ENCODE data around the gene DOCK4.

DOCK4 gene

DNA sequence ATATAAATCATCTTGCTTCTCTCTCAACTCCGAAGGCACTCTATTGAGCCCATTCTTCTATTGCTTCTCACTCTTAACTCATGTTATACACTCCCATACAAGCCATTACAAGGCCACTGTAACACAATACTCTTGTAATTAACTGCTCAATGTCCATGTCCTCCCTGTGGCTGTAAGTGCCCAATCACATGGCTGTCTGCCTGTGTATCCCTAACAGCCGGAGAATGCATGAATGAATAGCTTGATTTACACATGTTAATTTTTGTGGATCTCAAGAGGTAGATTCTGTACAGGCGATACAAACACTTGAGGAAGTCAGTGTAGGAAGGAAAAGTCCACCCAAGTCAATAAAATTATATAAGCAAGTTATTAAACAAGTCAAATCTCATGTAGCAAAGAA is 215.6 kb downstream of the DOCK4 start:
- no peak for DNase-seq

DNA sequence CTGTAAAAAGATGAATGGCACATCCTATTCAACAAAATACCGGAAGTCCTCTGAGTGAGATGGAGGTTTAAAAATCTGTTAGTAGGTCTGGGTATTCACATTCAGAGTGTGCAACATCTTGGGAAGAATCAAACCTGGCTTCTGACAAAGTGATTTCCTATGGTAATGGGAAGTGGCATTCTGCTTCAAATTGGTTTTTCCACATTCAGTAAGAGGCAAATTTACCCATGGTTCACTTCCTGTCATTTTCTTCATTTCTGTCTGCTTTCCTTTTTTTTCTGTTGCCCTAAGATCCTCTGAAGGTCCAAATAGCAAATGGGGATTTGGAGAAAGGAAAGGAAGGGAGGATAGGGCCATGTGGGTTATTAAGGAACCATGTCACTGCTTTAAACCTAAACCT is 218.3 kb downstream of the DOCK4 start:
- no peak for DNase-seq

DNA sequence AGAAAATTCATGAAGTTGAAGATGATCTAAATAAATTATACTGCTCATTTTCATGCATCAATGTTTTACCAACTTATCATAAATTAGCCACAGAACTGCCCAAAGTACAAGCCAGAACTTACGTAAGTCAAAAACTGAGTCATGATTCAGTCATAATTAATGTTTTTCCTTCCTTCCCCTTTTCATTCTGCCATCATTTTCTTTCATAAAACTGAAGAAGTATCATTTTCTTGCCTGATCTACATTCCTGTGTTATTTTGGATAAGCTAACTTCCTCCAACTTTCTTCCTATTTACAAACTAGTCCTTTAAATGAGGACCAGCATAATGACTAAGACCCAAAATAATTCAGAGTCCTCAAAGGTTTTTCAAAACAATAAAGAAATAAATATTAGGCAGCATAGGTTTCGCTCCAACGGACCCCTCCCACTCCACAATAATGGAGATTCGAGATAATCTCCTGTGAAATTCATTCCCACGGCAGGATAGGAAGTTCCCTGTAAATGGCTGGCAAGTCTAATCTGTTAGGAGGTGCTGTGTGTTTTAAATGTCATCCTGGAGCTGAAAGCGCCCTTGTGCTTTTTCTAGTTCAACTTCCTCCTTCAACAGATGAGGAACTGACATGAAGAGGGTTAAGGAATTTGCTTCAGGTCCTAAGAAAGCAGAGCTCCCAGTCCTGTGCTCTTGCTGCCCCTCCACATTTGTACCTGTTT is 218.9 kb downstream of the DOCK4 start:
- DNase-seq, result no peak

DNA sequence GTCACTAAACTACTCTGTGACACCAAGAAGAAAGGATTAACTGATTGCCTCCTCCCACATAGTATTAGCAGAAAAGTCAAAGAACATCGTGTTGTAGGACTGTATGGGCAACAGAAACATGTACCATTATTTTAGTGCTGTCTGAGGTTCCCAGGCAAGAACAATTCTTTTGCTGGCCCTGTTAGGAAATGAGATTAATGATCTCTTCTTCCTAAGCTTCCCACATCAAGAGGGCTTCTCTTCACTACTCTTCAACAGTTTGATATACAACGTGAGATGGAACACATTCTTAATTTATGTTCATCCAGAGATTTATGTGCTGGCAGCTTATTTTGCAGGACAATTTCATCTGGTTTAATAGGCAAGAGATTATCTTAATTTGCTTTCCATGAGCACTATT is 219.6 kb downstream of the DOCK4 start:
- DNase-seq, result no peak

DNA sequence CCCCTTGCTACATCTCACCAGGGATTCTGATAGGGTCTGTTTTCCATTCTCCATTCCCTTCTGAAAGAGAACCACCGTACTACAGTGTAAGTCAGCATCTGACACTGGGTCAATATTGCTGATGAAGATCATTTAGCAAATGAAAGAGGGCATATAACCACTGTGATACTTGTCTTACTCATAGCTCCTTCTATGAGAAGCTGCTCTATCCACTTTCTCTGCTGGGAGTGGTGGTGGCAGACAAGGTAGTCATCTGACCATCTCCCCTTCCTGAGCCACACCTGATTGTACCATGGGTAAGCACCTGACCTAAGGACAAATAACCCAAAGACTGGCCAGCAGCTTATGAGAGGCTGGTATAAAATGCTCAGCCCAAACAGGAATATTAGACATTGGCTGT is 220.4 kb downstream of the DOCK4 start:
- DNase-seq, result no peak

DNA sequence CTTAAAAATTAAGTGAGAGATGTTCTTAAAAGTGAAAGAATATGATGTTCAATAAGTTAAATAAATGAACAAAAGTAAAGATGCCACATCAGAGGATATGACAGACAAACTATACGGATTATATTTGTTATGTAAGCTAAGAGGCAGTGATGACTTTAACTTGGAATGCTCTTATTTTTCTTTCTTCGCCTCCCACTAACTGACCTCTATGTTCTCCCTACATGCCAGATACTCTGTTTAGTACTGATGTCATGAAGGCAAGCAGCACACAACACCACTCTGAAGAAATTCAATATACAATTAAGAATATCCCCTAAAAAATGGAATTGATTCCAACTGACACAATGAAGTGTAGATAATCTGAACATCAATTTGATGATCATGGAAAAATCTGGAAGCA is 223.4 kb downstream of the DOCK4 start:
- no peak for DNase-seq

DNA sequence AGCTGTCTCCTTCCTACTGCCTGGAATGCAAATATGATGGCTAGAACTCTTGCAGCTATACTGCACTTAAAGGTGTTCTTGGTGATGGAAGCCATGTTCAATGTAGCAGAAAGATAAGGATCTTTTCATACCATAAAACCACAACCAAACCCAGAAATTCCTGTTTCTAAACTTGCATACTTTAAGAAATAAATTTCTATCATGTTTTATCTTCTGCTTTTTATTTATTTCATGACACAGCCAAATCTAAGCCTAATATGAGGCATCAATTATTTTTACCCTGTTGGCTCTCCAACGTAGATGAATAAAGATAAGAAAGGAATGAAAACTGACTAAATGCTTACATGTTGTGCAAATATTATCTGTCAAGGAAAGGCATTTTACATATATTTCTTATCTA is 224.1 kb downstream of the DOCK4 start:
- DNase-seq, result no peak

DNA sequence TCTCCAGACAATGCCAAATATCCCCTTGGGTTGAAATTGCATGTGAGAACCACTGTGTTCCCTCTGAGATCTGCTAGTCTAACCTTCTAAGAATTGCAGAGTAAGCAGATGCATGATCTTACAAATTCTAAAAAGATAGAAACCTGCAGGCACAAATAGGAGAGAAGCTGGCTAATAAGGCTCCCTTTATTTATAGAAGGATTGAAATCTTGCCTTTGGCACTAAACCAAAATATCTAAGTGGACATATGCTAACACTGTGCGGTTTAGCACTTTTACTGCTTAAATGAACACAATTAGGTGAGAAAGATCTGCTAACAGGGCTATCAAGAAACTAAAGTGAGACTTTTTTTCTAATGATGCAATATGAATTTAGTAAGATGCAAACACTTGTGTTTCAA is 225.5 kb downstream of the DOCK4 start:
- DNase-seq, result no peak

DNA sequence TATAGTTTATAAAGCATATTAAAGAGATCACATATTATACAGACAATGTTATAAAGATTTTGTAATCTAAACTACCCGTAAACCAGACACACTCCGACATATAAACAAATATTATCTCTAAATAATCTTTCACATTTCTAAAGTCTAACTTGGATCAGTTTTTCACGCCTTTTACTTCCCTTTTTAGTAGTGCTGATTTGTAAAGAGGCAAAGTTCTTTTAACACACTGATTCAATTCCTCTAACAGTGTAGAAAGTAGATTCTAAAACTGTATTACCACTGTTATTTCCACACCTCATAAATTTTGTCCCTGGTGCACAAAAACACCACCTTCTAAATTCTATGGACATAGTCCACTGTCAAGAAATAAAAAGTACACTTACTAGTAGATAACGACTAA is 230.9 kb downstream of the DOCK4 start:
- no peak for DNase-seq

DNA sequence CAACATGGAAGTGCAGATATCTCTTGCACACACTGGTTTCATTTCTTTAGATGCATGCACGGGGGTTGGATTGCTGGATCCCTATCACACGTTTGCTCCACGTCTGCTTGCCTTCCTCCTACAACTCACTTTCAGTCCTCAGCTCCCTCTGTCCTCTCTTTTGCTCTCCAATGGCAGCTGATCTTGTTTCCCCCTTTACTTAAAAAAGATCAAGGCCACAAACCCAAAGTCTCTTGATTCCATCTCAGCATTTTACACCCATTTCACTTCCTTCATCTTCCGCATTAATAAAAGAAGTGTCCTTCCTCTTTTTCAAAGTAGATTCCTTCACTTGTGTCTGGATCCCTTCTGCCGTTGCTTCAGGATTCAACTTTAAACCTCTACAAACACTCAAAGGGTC is 245.2 kb downstream of the DOCK4 start:
- no peak for DNase-seq

DNA sequence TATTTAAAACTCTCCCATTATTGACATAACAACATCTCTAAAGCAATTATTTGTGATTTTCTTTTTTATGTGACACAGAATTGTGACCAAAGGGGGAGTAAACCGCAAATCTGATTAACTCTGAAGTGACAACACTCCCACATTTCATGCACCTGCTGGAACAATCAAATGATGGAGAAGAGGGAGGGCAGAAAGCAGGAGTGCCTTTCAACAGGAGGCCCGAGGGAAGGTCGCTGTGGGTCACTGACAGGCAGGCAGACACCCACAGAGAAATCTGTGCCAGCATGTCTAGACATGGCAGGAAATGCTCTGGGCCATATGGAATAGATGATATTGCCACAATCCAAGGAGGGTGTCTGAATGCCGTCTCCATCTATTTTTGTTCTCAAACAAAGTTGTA is 247.3 kb downstream of the DOCK4 start:
- no peak for DNase-seq

DNA sequence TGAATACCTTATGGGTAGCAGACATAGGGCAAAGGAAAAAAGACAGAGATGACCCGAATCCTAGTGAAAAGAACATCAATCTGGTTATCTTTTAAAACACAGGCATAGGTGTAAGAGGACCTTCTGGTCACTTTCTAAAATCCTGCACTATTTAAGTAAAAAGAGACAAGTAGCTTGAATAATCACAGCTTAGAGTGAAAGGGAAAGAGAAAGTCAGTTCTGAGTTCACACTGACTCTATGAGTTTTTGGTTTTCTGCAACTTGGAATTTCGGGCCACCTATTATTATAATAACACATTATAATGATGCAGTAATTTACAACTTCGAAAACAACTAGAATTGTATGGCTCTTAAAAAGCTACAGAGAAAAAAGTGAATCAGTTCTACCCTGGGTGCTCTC is 247.8 kb downstream of the DOCK4 start:
- no peak for DNase-seq

DNA sequence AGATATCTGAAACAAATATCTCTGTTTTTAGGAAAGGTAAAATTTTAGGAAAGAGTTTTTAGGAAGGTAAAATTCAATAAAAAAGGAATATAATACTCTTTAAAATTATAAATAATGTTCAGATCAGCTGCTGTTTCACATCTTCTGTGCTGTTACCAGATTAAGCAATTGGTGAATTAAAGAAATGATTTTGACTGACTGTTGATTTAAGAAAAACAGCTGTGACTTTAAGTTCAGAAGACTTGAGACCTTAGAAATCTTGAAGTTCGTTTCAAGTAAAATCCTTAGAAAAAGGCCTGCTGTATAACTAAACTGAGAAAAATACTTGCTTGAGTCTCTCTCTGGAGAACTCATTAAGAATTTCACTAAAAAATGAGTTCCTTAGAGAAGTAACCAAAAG is 250.6 kb downstream of the DOCK4 start:
- DNase-seq, result no peak

DNA sequence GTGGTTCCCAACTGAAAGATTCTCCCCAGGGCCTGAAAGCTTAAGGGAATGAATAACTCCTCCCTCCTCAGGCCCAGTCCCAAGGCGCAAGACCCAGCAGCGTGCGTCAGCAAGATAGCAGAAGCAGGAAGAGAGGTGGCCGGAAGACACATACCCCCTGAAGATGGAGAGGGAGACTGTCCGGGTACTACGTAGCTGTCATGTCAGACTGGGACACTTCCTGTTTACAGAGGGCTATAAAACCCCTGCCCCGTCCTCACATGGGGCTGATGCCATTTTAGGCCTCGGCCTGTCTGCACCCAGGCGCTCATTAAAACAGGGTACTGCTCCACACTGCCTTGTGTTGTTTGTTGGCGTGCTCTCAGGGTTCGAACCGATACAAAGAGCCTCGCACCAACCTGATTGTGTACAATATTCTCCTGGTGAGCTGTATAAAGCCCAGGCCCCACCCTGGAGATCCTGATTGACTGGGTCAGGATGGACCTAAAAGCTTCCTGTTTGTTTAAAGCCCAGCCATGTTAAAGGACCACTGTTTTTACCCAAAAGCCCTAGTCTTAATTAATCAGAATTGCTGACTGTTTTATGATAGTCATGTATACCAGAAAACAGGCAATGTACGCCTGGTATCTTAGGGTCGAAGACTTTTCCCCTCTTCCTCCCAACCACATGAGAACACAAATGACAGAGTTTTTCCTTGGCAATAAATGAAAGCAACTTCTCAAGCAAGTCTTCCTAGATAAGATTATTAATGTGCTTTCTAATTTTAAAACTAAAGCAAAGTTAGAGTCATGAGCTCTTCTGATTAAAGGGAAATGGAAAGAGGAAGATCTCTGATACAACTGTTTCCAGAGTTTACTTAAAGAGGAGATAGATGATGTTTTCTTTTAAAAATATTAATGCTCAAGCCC is 251.5 kb downstream of the DOCK4 start:
- DNase-seq, result no peak

DNA sequence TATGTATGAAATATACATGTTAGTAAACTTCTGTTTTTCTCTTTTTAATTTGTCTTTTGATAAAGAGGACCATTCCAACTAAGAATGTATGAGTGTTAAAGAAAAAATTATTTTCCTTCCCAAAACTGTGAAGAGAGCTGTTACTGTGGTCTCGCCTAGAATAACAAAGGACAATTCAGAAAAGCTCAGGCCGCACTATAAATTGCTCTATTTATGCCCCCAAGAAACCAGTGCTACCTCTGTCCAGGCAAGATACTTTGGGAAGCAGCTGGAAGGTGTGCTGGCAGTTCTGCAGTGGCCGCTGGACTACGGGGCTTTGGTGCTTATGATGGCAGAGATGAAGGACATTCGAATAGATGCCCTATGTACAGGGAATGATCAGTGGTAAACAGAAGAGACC is 252.1 kb downstream of the DOCK4 start:
- no peak for DNase-seq

DNA sequence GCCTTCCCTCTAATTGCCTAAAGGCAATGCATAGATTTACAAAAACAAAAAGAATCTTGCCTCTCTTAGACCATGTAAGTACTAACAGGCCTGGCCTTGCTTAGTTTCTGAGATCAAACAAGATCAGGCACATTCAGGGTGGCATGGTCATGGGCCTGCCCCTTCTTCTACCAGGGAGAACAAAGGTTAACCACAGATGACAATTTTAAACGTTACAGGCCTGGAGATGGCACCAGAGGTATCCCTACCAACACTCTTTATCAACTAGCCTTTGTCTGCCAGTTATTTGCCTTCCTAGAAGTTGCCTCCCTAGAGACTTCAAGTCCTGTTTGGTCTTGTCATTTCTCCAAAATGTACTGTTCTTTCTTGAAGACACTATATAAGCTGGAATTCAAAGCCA is 252.6 kb downstream of the DOCK4 start:
- DNase-seq, result no peak

DNA sequence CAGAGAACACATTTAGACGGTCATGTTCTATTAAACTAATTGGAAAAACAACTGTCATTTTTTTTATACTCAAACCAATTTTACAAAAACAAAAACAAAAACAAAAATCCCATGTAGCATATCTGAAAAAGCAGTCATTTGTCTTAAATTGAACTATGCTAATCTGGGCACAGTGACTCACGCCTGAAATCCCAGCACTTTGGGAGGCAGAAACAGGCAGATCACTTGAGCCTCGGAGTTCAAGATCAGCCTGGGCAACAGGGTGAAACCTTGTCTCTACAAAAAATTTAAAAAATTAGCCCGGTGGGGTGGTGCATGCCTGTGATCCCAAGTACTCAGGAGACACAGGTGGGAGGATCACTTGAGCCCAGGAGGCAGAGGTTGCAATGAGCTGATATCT is 253.4 kb downstream of the DOCK4 start:
- DNase-seq, result no peak

DNA sequence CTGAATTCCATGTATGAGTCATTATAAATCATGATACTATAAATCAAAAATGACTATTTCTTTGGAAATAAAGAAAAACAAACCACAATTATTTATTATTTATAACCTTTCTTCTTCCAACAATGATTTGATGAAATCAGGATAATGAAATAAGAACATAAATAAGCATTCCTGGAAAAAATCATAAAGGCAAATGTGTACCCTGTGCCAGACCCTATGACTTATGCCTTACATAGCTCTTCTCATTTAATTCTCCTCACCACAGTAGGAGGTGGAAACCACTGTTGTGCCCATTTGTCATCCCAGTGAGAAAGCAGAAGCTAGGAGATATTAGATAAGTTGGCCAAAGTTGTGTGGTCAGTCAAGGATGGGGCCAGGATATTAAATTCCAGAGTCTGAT is 255.1 kb downstream of the DOCK4 start:
- DNase-seq, result no peak

DNA sequence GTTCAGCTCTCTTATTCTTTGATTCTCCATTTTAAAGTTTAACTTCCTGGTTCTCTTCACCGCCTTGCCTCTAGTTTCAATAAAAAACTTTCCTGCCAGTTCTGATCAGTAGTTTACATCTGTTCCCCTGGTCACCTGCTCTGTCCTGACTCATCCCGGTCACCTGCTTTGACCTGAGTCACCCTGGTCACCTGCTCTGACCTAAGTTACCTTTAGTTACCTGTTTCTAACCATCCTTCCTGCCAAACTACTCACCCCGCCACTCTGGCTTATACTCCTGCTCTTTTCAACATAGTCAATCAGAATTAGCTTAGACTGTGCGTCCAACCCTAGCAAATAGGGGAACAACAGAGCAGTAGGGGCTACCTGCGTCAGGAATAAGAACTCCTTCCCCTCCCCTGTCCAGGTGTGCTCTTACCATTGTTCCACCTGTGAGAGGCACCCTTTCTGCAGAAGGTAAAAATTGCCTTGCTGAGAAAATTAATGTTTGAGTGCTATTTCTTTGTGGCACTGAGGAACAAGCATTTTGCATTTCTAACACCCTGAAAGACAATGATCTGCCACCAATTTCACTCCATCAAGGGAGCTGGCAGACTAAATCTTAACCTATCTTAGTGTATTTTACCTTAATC is 263.6 kb downstream of the DOCK4 start:
- no peak for DNase-seq

DNA sequence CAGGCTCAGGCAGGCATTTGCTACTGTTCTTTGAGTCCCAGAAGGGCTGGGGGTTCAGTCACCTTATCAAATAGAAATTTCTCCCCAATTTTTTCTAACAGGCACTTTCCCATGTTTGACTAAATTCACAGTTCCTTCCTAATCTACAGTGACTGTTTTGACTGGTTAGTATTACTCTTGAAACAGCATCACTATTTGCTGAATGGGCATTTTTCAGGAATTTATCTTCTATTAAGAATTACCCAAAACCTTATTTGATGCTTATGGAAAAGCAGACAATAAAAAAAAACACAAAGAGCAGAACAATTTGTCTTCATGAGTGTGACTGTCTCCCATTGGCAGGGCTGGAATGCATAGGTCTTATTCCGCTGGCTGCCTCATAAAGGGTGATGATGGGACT is 269.0 kb downstream of the DOCK4 start:
- DNase-seq, result no peak

DNA sequence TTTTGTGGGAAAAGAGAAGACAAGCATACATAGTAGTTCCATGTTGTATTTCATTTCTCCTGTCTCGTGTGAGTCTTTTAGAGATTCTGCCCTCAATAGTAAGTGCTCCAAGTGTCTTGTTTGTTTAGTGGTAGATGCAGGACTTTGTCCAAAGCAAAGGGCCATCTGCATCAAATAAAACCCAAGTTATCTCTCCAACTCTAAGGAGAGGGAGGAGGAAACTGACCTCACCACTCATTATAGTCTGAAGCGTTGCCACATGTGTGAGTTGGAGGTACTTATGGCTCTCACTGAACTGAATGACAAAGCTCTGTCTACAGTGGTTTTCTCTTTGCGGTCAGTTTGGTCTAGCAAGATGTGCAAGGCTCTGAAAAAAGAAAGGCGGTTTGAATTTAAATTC is 272.6 kb downstream of the DOCK4 start:
- no peak for DNase-seq

DNA sequence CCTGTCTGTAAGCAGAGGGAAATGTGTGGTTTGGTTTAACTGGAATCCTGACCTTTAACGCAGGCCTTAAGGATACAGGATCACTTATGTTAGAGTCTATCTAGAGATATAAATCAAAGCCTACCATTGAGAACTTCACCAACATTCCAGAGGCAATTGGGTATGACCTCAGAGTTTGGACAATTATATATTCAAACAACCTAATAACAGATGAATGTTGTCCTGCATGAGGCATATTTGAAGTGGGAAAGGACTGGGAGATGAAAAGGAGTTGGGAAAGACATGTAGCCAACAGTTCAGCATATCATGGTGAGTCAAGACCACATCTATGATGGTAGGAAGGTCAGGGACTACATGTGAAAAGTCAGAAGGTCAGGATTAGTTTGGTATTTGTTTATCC is 274.2 kb downstream of the DOCK4 start:
- DNase-seq, result no peak

DNA sequence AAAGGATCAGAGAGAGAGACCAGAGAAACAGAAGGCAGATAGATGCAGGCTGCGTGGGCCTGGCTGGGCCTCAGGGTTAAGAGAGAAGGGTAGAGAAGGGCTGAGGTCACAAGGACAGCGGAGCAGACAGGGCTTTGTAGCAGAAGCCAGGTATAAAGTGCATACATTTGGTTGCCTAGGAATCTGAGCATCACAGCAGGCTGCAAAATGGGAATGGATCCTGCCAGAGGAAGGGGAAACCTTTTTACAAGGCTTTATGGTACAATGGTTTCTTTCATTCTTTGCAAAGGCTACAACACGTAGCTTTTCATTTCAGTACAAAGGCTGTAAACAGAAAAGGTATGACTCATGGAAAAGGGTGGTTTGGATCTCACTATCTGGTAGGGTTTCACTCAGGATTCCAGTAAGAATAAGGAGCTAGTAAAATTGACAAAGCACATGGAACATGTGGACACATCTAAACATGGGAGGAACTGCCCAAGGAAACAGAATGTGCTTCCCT is 275.1 kb downstream of the DOCK4 start:
- no peak for DNase-seq

DNA sequence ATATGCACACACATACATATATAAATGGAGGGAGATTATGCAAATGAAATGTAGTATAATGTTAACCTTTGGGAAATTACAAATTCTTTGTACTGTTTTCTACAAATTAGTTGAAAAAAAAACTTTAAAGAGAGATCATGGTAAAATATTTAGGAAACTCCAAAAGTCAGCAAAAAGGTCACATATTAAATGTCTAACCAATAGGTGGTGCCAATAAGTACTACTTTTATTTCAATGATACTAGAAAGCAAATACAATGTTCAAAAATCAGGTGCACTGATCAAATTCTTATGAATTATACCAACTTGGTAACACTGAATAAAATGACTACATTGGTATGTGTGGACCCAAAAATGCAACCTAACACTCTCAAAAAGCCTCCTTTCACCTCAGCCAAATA is 276.9 kb downstream of the DOCK4 start:
- no peak for DNase-seq
